ENCODE data around the gene NPAS3.

NPAS3 gene

DNA sequence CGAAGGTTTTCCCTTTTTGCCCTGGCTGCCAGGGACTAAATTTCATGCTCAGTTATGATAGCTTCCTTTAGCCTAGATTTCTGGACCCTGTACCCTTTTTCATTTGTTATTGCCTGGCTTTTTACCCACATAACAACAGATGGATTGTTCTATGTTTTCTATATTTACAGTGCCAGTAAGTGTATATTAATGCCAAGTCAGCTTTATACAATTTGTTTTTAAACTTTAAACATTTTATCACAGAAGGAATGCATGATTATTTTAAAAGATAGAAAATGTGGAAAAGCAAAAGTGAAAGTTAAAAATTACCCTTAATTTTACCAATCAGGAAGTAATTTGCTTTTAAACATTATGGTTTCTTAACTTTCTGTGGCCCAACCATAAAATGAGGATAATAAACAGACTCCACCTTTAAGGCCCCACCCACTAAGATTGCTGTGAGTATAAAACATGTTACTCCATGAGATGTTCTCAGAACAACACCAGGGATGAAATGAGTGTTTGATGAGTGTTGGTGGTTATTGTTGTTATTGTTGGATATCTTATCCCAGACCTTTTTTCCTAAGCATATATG, 515.4 kb downstream of the NPAS3 start:
- no peak for FAIRE-seq

DNA sequence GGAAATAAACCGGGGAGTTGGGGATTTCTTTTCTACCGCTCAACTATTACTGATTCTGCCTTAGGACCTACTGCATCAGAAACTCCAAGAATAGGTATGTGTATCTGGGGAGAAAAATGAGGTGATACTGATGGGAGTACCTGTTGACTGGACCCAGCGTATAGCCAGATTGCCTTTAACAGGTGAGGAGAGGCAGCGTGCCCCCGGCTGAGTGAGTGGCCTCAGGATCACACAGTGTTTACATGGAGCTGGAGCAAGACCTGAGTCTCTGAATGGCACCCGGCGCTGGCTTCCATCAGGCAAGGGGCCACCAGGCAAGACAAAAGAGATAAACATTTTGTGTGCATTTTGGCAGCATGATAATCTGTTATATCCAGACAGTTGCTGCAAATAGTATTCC, 516.0 kb downstream of the NPAS3 start:
- FAIRE-seq = no peak

DNA sequence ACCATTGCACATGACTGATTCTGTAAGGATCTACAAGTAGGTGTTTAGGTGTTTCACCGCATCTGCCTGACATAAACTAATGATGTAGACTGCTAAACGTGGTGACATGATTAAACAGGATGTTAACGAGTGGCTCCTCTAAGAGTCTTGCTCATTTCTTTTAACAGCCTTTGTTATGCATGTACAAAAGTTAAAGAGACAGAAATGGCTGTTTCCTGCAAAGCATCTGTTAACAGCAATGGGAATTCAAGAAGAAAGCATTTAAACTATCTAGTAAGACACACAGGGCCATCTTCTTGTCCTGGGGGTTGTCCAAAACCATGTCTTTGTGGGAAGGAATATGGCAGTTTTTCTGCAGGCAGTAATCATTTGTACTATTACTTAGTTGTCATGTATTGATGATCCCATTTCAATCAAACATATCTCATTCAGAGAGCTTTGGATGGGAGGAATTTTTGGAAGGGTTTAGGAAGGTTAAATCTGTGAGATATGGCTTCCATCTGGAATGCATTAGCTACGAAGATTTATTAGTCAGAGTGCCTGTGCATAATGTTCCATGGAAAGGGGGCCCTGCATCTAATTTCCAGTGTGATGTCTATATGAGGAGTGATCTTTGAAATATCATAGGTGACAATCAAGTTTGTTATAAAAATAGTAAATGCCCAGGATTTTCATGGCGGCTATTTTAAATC, 517.1 kb downstream of the NPAS3 start:
- FAIRE-seq = no peak

DNA sequence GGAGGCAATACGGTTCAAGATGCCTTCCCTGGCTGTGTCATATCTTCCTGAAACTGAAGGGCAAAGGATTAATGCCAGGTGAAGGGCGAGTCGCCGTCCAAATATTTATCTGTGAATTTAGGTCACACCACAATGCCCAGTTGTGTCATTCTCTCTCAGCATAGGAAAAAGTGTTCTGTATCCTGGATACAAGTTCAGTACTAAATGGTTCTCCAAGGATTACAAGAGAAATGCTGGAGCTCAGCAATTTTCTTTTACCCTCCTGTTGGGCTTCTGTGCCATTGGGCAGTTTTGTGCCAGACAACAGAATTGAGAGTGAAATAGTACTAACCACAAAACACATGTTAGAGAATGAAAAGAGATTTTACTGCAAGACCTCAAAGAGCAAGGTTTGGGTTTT, 518.3 kb downstream of the NPAS3 start:
- FAIRE-seq = no peak

DNA sequence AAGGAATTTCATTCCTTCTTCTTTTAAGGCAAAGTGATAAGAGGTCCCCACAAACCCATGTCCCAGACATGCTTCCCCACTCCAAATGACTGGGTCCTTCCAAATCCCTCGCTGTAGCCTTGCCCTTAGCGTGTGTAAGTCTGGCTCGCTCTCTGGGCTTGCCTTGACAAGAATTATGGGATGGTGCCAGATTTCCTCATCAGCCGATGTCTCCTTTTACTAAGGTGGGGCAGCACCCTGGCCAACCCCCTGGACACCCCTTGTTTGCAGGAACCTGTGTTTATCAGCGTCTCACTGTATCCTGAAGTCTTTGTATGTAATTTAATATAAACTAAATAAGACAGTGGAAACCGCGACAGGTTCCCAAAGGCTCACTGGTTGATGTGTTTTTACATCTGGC, 518.9 kb downstream of the NPAS3 start:
- no peak for FAIRE-seq

DNA sequence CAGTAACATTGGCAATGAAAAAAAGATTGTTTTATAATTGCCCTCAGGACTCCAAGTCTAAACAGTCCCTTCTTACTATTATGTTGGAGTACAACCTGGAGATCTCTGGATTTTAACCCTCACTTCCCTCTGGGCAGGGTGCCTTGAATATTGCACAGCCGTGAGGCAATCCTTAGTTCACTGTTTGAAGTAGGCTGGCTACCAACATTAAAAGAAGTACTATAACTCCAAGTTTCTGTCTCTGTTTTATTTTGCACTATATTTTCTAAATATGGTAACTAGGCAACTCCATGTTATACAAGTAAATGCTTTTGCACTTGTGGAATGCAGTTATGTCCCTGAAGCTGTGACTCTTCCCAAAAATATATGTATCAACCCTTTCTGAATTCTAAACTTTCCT, 521.5 kb downstream of the NPAS3 start:
- no peak for FAIRE-seq

DNA sequence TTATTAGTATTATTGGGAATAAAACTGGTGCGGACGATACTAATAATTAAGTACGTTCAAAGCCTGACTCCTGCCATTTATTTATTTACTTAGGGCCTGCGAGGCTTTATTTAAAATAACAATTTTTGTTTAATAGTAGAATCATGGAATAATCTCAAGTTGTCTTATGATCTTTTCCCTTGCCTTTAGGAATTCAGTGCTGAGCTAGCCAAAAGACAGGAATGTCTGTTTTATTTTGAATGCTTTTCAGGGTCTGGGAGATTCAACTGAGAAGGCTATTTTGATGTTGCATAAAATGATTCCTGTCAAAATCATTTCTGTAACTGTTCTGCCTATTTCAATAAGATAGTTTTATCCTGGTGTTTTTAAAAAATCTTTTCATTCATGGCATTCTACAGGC, 522.4 kb downstream of the NPAS3 start:
- FAIRE-seq = no peak

DNA sequence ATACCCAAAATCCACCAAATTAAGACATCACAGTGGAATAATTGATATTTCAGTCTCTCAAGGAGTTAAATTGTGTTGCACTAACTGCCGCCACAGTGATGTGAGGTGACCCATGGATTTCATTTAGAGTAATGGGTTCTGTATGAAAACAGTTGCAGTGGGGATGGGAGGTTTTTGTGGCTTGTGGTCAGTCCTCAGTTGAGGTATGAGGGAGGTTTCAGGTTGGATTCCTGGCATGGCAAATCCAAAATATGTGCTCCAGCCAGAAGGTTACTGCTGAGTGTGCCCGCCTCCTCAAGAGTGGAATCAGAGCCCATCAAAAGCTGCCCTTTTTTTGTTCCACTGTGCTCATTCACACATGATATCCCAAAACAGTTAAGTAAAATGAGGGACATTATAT, 525.1 kb downstream of the NPAS3 start:
- no peak for FAIRE-seq

DNA sequence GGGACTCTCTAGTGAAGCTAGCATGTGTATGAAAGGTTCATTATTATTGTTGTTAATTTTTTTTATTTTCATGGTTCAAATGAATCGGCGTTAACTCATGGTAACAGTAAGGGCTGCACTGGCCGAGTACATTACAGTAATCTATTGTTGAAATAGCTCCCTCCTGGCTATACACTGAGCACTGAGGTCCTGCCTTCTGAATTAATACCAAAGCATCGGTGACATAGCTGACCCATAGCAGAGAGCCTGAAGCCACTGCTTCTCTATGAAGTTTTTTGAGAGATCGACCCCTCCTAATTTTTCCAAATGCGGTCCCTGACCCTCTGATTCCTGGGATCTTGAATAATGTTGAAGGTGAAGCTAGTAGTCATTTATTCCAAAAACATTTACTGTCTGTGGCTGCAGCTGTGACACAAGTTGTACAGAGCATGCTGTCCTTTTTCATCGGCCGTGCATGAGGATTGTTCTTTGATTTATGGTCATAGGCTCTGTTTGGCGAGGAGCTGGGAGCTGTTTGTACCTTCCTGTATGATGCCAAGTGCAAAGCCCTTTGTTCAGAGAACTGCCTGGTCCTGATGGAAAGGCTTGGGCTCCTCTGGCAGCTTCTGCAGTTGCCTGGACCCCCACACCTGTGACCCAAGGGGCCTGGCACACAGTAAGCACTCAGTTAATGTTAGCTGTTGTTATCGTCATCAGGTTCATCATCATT, 525.7 kb downstream of the NPAS3 start:
- no peak for FAIRE-seq

DNA sequence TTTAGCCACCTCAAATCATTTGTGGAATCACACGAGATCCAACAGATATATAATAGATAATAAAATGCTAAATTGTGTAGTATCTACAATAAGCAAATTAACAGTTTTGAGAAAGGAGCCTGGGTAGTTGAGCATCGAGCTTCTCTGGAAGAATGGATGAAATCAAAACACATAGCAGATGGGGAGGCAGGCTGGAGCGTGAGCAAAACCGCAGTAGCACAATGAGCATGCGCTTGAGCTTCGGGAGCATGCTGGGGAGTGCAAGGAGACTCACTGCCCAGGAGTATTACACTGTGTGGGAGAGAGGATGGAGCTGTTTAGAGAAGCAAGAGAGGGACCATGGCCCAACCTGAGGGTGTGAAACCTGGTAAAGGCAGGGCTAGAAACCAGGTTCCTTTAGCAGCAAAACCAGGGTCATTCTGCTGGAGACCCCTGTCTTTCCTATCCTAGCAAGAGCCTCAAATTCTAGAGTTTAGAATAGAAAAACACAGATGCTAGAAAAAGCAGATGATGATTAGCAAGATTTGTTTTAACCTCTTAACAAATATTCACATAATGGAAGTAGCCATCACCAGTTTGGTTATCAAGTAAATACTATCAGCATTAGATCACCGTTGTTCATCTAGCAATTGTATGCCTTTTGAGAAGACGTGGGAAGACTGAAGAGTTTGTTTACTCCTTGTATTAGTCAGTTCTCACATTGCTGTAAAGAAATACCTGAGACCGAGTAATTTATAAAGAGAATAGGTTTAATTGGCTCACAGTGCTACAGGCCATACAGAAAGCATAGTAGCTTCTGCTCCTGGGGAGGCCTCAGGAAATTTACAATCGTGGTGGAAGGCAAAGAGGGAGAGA, 527.4 kb downstream of the NPAS3 start:
- no peak for FAIRE-seq

DNA sequence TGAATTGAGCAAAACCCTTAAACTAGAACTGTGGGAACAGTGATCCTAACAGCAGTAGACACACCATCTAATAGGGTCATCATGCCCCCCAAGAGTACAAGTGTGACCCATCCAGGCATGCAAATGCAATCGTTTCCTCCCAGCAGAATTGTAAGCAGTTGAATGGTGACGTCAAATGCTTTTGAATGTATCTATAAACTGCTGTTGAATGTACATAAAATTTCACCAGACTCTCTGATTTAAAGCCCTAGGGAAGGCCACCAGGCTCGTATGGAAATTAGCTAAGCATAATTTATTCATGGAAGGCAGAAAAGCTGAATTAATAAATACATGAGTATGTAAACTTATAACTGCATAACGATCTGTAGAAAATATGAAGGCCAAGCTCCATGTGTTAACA, 529.3 kb downstream of the NPAS3 start:
- no peak for FAIRE-seq

DNA sequence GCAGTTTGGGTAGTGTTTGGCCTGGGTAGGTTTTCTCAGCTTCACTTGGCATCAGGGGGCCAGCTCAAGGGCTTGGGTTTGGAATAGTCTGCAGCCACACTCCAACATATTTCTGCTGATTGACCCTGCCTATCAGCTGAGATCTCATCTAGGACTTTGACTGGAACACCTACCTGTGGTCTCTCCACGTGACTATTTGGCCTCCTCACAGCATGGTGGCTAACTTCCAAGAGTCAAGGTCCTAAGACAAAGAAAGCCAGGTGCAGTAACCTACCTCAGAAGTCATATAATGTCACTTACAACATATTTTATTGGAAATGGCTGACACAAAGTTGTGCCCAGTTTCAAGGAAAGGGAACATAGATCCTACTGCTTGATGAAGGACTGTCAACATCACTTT, 531.2 kb downstream of the NPAS3 start:
- no peak for FAIRE-seq

DNA sequence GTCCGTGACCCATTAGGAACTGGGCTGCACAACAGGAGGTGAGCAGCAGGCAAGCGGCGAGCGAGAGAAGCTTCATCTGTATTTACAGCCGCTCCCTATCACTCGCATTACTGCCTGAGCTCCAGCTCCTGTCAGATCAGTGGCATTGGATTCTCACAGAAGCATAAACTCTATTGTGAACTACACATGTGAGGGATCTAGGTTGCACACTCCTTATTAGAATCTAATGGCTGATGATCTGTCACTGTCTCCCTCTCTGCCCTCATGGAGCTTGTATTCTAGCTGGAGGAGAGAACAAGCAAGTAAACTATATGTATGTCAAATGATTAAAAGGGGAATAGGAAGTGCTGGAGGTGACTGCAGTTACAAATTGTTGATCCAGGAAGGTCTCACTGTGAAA, 533.1 kb downstream of the NPAS3 start:
- no peak for FAIRE-seq

DNA sequence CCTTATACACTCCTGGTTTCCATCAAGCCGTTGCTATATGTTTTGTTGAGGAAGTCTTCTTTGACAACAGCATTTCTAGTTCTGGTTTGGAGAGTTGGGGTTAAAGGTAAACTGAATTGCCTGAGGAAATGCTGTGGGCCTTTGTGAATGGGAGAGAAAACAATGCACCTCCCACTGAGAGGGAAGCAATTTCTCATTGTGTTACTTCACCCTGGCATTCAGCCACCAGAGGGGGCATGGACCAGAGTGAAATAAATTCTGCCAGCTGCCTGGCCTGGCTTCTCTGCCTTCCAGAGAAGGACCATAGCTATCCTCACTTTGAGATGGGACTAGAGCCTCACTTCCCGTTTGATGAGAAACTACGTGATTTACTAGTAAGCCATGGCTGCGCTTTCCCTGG, 536.9 kb downstream of the NPAS3 start:
- FAIRE-seq = no peak

DNA sequence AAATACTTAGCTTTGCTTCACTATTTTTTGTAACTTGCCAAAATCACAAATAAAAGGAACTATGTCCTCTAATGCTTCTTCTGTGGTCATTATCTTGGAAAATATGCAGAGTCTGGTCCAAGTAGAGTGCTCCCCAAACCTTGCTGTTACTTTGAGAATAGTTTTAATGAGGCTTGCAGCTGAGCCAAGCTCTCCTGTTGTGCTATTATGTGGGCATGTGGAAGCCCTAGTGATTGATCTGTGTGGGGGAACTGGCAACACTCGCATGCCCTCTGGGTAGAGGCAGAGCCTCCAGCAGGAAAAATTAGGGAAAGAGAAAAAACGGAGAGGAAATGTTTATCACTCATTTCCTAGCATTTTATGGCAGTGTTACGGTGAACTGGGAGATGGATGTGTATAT, 539.1 kb downstream of the NPAS3 start:
- no peak for FAIRE-seq

DNA sequence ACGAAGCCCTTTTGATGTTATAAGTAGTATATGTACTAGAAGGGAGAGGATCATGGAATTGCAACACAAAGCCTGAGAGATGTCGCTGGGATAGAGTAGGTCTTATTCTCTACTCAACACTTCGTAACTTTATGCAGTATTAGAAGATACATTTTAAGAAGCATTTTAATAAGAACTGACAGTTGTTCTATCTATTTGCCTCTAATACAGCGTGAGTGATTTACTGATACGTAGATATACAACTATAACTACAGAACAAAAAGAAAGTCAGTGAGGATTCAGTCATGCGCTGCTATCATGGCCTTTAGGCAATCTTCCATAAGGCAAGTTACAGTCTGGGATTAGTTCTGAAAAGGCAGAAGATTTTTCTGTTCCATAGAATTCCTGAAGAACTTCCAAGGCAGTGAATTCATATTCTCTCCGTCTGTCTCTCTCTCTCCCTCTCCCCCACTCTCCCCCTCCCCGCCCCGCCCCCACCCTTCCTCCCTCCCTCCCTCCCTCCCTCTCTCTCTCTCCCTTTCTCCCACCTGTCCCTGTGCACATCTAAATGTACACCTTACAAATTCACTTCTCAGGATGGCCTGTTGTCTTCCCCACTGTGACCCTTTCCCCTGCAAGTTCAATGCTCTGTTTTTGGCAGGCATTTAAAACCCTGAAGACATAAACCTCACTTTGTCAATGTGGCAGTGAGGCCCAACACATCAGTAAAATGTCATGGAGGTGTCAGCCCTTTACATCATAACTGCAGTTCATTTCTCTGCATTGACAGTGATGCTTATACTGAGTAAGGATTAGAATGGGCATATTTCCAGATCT, 541.6 kb downstream of the NPAS3 start:
- no peak for FAIRE-seq

DNA sequence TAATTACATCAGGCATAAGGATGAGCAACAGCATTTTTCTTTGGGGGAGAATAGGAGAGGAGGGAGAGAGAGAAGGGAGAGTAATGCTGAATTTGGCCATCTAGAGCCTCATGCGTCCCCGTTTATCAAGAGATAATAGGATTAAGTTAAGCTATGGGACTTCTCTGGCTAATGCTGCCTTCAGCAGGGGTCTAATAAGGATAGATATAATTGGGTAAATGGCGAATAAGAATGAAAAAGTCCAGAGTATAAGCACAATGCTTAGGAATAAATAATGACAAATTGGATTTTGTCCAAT, 542.2 kb downstream of the NPAS3 start:
- FAIRE-seq = no peak

DNA sequence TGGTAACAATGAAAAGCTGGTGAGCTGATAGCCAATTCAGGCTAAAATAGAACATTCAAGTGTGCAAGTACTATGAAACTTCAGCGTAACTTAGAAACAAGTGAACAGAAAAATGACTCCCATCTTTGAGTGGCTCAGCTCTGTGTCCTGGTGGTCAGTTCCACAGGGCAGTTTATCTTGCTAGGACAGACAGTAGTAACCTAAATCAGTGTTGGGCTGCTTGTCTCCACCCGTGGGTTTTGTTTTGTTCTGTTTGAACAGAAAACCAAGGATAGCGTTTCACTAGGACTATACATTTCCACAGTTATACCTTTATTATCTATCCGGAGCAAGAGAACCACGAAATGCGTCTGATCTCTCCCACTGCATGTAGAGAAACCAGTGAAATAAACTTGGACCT, 544.4 kb downstream of the NPAS3 start:
- FAIRE-seq = no peak

DNA sequence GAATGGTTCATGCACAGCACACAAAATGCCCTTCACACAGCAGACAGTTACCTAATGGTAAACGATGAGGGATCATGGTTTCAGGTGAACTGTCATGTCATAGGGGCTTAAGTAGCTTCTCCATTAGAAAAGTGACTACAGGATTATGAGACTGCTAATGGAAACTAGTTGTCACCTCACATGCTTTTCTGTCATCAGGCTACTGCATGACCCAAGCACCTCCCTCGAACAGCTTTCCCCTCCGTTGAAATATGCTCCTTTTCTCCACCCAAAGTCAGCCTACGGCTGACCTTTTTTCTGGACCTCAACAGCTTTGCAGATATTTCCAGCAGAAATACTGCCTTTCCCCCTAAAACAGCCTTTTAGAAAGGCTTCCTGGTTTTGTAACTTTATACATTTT, 544.9 kb downstream of the NPAS3 start:
- no peak for FAIRE-seq

DNA sequence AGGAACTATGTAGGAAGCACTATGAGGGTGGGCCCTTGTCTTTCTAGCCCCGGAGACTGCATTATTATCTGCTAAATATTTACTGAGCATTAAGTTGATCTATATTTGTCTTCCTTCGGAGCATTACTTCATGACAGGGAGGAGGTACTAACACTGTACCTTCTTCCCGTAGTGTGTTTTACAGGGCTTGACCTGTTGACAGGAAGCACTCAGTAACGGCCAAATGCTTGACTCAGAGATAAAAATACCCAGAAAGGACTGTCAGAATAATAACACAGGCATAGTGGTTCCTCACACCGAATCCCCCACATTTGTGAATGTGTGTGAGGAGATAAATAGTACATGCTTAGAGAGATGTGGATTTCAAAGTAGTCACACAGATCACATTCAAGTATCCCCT, 545.6 kb downstream of the NPAS3 start:
- no peak for FAIRE-seq

DNA sequence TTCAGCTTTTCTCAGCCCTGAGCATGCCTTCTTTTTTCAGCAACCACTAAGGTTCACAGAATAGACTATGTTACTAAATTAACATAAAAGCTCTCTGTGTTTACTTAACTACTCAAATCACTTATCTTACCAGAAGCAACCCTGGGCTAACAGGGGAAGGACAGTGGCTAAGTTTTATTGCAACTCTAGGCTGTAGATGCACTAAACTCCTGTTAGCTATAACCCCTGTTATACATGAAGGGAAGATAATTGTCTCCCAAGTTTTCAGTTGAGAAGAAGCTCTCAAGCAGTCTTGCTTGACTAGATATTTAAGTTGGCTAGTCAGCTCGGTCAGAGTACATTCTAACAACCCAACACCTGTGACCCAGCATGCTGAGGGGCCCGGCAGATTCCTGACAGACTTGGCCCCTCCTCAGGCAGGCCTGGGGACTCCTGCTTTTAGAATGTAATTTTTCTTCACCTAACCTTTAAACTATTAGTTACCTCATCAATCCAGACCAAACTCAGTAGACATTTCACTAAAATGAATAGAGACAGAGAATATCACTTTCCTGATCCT, 547.7 kb downstream of the NPAS3 start:
- no peak for FAIRE-seq

DNA sequence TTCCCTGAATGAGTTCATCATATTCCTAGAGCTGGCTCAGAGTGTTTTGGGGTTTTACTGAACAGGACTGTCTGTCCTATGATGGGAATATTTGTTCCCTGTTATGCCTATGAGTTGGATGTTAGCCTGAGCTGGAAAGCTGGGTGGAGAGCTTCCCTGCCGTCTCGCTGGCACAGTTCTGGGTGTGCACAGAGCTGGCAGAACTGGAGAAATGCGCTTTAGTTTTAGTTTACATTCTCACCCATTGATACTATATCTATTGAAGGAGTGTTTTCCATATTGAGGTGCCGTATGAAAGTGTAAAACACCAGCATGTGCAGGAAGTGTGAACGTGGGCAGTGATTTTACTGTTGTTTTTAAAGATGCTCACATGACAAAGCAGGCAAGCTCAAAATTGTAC, 549.9 kb downstream of the NPAS3 start:
- FAIRE-seq = no peak

DNA sequence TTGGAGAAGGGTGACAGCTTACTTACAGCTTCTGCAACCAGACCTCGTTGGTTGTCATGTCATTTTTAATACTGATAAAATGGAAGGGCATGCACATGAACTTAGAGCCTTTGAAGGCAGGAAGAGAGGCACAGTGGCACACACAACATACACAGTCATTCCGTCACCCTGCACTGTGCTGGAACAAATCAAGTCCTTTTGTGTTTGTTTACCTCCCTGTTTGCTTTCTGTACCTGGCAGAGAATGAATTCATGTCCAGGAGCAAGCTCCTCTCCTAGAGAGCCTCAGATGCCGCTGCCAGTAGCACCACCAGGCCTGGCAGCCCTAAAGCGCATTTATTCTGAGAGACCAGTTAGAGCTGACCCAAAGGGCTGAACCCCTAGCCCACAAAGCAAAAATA, 551.9 kb downstream of the NPAS3 start:
- FAIRE-seq = no peak

Data from G401.6 (cell line).